ENCODE measurements around the gene TAF1D. TPM values are rescaled to one million over a fixed set of nuclear protein-coding genes. Genes with fewer than 3 reads are reported as not detected.
A peak's percentile ranks its signal among the peaks of the same experiment; 100 is the strongest.

Gene TAF1D
- total and polyA plus RNA-seq, 2 donors from 2014 or later, result 64.3 to 110 TPM

DNA sequence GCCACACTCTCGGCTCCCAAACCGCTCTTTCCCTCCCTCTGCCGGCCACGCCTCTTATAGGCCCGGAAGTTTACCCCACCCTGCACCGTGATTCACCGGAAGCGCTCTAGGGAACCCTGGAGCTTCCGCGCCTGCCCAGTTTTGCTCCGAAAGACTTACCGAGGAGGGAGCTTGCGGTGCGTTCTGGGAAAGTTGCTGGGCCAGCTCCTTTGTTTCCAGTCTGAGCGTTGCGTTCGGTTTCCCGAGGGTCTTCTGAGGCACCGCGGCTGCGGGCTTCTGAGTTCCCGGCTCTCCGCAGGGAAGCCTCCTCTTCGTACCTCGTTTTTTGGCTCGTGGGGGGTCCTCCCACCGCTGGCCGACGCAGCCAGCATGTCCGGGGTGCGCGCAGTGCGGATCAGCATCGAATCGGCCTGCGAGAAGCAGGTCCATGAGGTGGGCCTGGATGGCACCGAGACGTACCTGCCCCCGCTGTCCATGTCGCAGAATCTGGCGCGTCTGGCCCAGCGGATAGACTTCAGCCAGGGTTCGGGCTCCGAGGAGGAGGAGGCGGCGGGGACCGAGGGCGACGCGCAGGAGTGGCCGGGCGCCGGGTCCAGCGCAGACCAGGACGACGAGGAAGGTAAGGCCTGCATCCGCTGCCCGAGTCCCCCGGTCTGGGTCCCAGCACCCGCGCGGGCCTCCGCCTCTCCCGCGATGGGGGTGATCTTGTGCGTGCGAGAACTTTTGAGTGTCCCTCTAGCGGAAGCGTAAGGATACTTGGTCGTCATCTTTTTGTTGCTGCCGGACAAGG, 43.0 kb upstream of the TAF1D start, which contains the start of gene MED17:
Gene MED17, plus strand, starts transcription at position 138 of the 790 bp plus-strand sequence. Its CDS starts 232 bp downstream, at position 370.
- intact Hi-C loops (cut with DNase I), result no loop called here
- Histone ChIP-seq H3K4me3 (ENCODE audit: low read length in 3 of 3) (peak within 1 kb of the TSS; percentile 70 to 99 (median 75)), H3K9ac (ENCODE audit: low read length in 3 of 3) (peak within 1 kb of the TSS; percentile 71 to 98 (median 79)), H3K27ac (ENCODE audit: low read depth in 2 of 2, low read length in 2 of 2) (peak within 1 kb of the TSS; percentile 82 to 96), H3K36me3 (ENCODE audit: control insufficient read depth in 2 of 3, insufficient read depth in 3 of 3, low read length in 3 of 3) (peaks cover 0 to 7% (median 0%) of the 10 kb centered on the region in 3 donors), H3K4me1 (ENCODE audit: control insufficient read depth in 2 of 3, insufficient read depth in 2 of 3, low read depth in 1 of 3, low read length in 3 of 3) (peaks cover 3 to 8% (median 4%) of the 10 kb centered on the region in 3 donors), H3K27me3 (ENCODE audit: control insufficient read depth, insufficient read depth, low read length) (no peaks in the 10 kb centered on the region), H3K9me3 (ENCODE audit: control insufficient read depth in 2 of 3, insufficient read depth in 1 of 3, low read length in 3 of 3) (no peaks in the 10 kb centered on the region)
- FAIRE-seq (peak; percentile 52), DNase-seq (peak; percentile 95 to 98 (median 97))
- TF ChIP-seq, protein P1, sequence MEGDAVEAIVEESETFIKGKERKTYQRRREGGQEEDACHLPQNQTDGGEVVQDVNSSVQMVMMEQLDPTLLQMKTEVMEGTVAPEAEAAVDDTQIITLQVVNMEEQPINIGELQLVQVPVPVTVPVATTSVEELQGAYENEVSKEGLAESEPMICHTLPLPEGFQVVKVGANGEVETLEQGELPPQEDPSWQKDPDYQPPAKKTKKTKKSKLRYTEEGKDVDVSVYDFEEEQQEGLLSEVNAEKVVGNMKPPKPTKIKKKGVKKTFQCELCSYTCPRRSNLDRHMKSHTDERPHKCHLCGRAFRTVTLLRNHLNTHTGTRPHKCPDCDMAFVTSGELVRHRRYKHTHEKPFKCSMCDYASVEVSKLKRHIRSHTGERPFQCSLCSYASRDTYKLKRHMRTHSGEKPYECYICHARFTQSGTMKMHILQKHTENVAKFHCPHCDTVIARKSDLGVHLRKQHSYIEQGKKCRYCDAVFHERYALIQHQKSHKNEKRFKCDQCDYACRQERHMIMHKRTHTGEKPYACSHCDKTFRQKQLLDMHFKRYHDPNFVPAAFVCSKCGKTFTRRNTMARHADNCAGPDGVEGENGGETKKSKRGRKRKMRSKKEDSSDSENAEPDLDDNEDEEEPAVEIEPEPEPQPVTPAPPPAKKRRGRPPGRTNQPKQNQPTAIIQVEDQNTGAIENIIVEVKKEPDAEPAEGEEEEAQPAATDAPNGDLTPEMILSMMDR (IDR thresholded peaks at IDR 0.05; ENCODE audit: borderline replicate concordance, extremely low read depth, insufficient read depth), result peak; percentile 27

DNA sequence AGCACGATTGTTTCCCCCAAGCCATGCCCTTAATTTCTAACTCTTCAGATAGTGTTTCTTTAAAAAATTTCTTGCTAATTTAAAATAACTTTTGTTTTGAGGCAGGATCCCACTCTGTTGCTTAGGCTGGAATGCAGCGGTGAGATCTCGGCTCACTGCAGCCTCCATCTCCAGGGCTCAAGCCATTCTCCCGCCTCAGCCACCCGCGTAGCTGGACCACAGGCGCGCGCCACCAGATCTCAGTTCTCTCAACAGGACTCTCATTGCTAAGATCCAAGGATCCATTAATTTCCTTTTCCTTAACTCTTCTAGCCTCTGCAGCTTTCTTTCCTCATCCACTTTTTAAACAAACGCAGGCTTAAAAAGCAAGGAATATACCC, 42.5 kb upstream of the TAF1D start:
- TF ChIP-seq, protein P1 (IDR thresholded peaks at IDR 0.05; ENCODE audit: borderline replicate concordance, extremely low read depth, insufficient read depth), result no peak
- Histone ChIP-seq H3K4me1 (ENCODE audit: control insufficient read depth in 2 of 3, insufficient read depth in 2 of 3, low read depth in 1 of 3, low read length in 3 of 3) (peaks cover 3 to 8% (median 4%) of the 10 kb centered on the region in 3 donors), H3K27ac (ENCODE audit: low read depth in 2 of 2, low read length in 2 of 2) (peak overlapping the region in 1 of 2 donors; percentile 17), H3K36me3 (ENCODE audit: control insufficient read depth in 2 of 3, insufficient read depth in 3 of 3, low read length in 3 of 3) (peaks cover 0 to under 1% (median 0%) of the 10 kb centered on the region in 3 donors), H3K27me3 (ENCODE audit: control insufficient read depth, insufficient read depth, low read length) (no peaks in the 10 kb centered on the region), H3K9me3 (ENCODE audit: control insufficient read depth in 2 of 3, insufficient read depth in 1 of 3, low read length in 3 of 3) (no peaks in the 10 kb centered on the region), H3K9ac (ENCODE audit: low read length in 3 of 3) (peak overlapping the region; percentile 49 to 98 (median 71)), H3K4me3 (ENCODE audit: low read length in 3 of 3) (peak overlapping the region; percentile 70 to 99 (median 75))
- DNase-seq (no peak), FAIRE-seq (no peak)
- intact Hi-C loops (cut with DNase I), result no loop called here

DNA sequence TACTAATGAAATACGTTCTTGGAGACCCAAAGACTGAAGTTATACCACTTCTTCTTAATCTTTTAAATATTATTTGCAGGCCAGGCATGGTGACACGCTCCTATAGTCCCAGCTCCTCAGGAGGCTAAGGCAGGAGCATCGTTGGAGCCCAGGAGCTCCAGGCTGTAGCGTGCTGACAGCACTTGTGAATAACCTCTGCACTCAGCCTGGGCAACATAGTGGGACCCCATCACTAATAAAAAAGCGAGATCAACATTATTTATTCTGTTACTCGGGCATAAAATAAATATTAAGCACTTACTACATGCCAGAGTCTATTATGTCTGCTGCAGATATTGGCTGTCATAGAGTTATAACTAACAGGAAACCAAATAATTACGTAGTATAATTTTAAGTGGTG, 42.1 kb upstream of the TAF1D start:
- peak overlapping the region; percentile 70 to 99 (median 75) for H3K4me3 ChIP-seq (ENCODE audit: low read length in 3 of 3)
- FAIRE-seq (no peak), DNase-seq (no peak)
- no peaks in the 10 kb centered on the region for H3K27me3 ChIP-seq (ENCODE audit: control insufficient read depth, insufficient read depth, low read length)
- intact Hi-C loops (cut with DNase I), result no loop called here
- no peaks in the 10 kb centered on the region for H3K9me3 ChIP-seq (ENCODE audit: control insufficient read depth in 2 of 3, insufficient read depth in 1 of 3, low read length in 3 of 3)
- no peak overlapping the region for H3K27ac ChIP-seq (ENCODE audit: low read depth in 2 of 2, low read length in 2 of 2)
- H3K36me3 ChIP-seq (ENCODE audit: control insufficient read depth in 2 of 3, insufficient read depth in 3 of 3, low read length in 3 of 3), result no peaks in the 10 kb centered on the region
- TF ChIP-seq, protein P1 (IDR thresholded peaks at IDR 0.05; ENCODE audit: borderline replicate concordance, extremely low read depth, insufficient read depth), result no peak
- peak overlapping the region in 2 of 3 donors; percentile 71 to 98 for H3K9ac ChIP-seq (ENCODE audit: low read length in 3 of 3)
- H3K4me1 ChIP-seq (ENCODE audit: control insufficient read depth in 2 of 3, insufficient read depth in 2 of 3, low read depth in 1 of 3, low read length in 3 of 3), result peaks cover 3 to 8% (median 4%) of the 10 kb centered on the region in 3 donors

Data from kidney (tissue), 14 donors.